ENCODE data around the gene CWF19L1. TPM values are rescaled to one million over a fixed set of nuclear protein-coding genes. Genes with fewer than 3 reads are reported as not detected.

CWF19L1 gene
- total RNA-seq, 1 donor from 2014 or later, result 25.1 TPM

DNA sequence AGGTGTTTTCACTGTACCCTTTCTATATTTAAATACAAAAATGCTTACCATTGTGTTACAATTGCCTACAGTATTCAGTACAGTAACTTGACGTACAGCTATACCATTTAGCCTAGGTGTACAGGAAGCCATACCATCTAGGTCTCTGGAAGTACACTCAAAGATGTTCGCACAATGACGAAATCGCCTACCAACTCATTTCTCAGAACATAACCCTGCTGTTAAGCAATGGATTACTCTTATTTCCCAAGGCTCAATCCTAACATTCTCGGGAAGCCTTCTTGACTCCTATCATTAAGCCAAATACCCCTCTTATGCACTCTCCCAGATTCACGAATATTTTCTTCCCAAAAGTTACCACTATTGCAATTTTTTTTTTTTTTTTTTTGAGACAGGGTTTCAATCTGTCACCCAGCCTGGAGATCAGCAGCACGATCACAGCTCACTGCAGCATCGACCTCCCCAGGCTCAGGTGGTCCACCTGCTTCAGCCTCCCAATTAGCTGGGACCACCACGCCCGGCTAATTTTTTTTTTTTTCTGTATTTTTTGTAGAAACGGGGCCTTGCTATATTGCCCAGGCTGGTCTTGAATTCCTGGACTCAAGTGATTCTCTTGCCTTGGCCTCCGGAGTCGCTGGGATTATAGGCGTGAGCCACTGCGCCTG, 1.5 kb downstream of the CWF19L1 start:
- H3K4me3 Mint-ChIP-seq, result peak overlapping the region; percentile 80
- H3K9me3 Mint-ChIP-seq, result no peaks in the 10 kb centered on the region
- H3K27ac Mint-ChIP-seq, result no peak overlapping the region
- H3K27me3 Mint-ChIP-seq, result no peaks in the 10 kb centered on the region
- no peak for DNase-seq (ENCODE audit: extremely low spot score, unreplicated experiment)
- peaks cover 5% of the 10 kb centered on the region for H3K4me1 Mint-ChIP-seq (ENCODE audit: unreplicated experiment)
- TF ChIP-seq, protein P1, sequence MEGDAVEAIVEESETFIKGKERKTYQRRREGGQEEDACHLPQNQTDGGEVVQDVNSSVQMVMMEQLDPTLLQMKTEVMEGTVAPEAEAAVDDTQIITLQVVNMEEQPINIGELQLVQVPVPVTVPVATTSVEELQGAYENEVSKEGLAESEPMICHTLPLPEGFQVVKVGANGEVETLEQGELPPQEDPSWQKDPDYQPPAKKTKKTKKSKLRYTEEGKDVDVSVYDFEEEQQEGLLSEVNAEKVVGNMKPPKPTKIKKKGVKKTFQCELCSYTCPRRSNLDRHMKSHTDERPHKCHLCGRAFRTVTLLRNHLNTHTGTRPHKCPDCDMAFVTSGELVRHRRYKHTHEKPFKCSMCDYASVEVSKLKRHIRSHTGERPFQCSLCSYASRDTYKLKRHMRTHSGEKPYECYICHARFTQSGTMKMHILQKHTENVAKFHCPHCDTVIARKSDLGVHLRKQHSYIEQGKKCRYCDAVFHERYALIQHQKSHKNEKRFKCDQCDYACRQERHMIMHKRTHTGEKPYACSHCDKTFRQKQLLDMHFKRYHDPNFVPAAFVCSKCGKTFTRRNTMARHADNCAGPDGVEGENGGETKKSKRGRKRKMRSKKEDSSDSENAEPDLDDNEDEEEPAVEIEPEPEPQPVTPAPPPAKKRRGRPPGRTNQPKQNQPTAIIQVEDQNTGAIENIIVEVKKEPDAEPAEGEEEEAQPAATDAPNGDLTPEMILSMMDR (conservative IDR thresholded peaks at IDR 0.05), result no peak
- H3K36me3 Mint-ChIP-seq, result peaks cover 7% of the 10 kb centered on the region

DNA sequence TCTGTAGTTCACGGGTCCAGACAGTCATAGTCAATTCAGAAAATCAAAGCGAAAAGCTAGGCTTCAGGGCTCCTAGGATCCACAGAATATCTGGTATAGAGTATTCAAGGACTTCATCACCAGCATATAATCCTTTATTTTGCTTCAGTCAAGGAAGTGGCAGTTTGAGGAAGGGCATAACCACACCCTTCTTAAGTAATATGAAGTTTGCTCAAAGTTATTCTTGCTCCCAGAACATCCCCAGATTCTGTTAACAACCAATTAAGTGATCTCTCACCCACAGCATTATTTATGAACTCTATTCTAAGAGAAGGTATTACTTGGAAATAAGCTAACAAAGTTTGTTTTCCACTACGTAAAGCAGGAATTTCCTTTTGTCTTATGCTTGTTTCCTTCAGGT, 13.2 kb downstream of the CWF19L1 start:
- H3K36me3 Mint-ChIP-seq, result peaks cover 30% of the 10 kb centered on the region
- no peak overlapping the region for H3K27ac Mint-ChIP-seq
- no peak for DNase-seq (ENCODE audit: extremely low spot score, unreplicated experiment)
- TF ChIP-seq, protein P1 (conservative IDR thresholded peaks at IDR 0.05), result no peak
- no peaks in the 10 kb centered on the region for H3K27me3 Mint-ChIP-seq
- H3K9me3 Mint-ChIP-seq, result no peaks in the 10 kb centered on the region
- no peaks in the 10 kb centered on the region for H3K4me1 Mint-ChIP-seq (ENCODE audit: unreplicated experiment)
- H3K4me3 Mint-ChIP-seq, result no peak overlapping the region

DNA sequence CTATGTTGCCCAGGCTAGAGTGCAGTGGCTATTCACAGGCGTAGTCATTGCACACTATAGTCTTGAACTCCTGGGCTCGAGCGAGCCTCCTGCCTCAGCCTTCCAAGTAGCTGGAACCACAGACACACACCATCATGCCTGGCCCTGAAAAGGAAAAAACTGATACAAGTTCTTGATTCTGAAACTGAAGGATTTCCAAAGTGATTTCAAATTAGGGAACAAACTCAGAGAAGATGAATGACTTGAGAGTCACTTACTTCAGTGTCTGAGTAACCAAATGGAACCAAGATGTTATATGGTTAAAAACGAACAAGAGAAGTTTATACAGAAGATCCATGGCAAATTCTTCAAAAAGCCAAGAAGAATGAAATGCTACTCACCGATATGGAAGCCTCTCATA, 14.4 kb downstream of the CWF19L1 start:
- Mint-ChIP-seq H3K27me3 (no peaks in the 10 kb centered on the region), H3K9me3 (no peaks in the 10 kb centered on the region), H3K27ac (no peak overlapping the region), H3K4me3 (no peak overlapping the region), H3K4me1 (ENCODE audit: unreplicated experiment) (no peaks in the 10 kb centered on the region), H3K36me3 (peaks cover 24% of the 10 kb centered on the region)
- TF ChIP-seq, protein P1 (conservative IDR thresholded peaks at IDR 0.05), result no peak
- DNase-seq (ENCODE audit: extremely low spot score, unreplicated experiment), result no peak

DNA sequence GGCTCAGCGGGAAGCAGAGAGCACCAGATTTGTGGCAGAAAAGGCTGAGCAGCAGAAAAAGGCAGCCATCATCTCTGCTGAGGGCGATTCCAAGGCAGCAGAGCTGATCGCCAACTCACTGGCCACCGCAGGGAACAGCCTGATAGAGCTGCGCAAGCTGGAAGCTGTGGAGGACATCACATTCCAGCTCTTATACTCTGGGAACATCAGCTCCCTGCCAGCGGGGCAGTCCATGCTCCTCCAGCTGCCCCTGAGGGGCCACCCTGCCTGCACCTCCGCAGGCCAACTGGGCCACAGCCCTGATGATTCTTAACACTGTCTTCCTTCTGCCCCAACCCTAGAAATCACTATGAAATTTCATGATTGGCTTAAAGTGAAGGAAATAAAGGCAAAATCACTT, 18.6 kb downstream of the CWF19L1 start:
- H3K4me3 Mint-ChIP-seq, result no peak overlapping the region
- H3K4me1 Mint-ChIP-seq (ENCODE audit: unreplicated experiment), result no peaks in the 10 kb centered on the region
- no peaks in the 10 kb centered on the region for H3K9me3 Mint-ChIP-seq
- H3K36me3 Mint-ChIP-seq, result peaks cover 18% of the 10 kb centered on the region
- no peaks in the 10 kb centered on the region for H3K27me3 Mint-ChIP-seq
- TF ChIP-seq, protein P1 (conservative IDR thresholded peaks at IDR 0.05), result no peak
- no peak overlapping the region for H3K27ac Mint-ChIP-seq
- no peak for DNase-seq (ENCODE audit: extremely low spot score, unreplicated experiment)

DNA sequence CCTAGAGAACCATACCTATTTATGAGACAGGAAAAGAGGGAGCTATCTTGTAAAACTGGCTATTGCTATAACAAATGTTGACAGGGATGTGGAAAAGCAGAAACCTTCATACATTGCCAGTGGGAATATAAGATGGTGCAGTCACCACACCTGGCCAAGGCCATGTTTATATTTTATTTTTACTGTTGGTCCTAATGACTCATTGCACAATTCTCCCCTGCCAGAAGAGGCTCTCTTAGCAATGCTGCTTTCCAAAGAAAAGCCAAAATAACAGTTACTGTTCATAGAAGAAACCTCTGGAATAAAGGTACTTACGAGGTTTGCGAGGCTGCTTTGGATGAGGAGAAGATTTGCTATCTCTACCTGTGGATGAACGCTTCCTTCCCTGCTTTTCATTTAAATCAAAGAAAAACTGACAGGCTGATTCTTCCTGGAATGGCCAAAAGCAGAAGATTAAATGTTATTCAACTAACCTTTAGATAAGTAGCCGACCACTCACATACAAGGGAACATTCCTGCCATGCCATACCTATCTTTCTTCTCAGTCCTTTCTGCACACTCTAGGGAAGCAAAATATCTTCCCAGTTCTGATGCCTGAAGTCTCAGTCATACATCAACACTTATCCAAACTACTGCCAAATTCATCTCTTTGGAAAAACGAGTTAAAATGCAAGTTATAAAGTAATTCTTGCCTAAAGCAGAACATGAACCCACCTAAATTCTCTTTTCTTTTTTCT, 21.8 kb downstream of the CWF19L1 start:
- no peaks in the 10 kb centered on the region for H3K27me3 Mint-ChIP-seq
- no peaks in the 10 kb centered on the region for H3K4me1 Mint-ChIP-seq (ENCODE audit: unreplicated experiment)
- no peaks in the 10 kb centered on the region for H3K9me3 Mint-ChIP-seq
- no peak overlapping the region for H3K4me3 Mint-ChIP-seq
- H3K36me3 Mint-ChIP-seq, result peaks cover 11% of the 10 kb centered on the region
- TF ChIP-seq, protein P1 (conservative IDR thresholded peaks at IDR 0.05), result no peak
- no peak overlapping the region for H3K27ac Mint-ChIP-seq
- DNase-seq (ENCODE audit: extremely low spot score, unreplicated experiment), result no peak

Measured in type B pancreatic cell (in vitro differentiated cells).